Measurements from ENCODE around the gene AKT3.

Gene AKT3

DNA sequence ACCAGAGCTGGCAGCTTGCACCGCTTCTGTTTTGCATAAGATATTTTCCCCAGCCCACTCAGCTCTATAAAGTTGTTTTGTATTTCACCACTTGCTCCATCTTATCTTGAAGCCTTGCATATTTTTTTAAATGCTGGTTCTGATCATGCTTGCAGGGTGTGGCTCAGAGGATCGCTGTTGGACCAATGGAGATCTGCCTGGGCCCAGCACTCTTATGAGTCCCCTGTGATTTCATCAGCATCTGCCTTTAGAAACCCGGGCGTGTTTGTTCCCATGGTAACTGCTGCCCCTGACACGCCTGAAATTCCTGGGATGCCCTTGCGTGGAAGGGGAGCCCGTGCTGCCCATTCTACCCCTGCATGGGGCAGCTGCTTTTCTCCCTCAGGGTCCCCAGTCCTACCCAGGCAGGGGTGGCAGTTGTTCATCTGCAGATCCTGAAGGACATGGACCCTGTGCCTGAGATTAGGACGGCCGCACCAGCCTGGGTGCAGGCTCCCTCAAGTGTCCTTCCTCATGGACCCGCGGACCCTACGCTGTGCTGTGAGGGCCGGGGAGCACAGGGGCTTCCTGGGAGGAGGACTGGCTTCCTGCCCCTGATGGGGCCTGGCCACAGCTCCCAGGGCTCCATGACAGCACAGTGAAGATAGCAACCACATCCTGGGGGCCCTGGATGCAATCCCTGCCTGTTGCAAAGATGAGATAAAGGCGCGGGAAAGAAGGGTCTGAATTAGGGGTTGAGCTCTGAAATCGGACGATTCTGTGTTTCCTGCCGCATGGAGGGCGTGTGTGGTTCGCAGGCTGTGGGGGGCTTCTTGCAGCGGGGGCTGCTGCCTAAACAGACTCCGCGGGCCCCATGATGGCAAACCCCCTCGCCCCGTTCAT is 367.7 kb downstream of the AKT3 start:
- DNase-seq: no peak

DNA sequence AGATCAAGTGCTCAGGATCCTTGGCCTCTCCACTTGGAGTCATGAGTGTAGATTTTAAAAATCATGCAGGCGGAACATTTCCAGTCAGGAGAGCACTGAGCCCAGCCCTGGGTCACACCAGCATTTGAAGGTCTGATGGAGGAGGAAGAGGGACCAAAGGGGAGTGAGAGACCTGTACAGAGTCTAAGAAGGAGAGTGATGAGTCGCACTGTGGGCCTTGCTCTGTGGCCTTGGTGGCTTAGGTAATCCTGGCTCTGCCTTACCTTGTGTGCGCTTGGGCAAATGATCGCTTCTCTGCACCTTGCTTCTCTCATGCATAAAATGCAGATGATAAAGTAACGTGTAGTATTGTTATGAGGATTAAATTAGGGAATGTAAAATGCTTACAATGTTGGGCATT is 368.9 kb downstream of the AKT3 start:
- DNase-seq: no peak

DNA sequence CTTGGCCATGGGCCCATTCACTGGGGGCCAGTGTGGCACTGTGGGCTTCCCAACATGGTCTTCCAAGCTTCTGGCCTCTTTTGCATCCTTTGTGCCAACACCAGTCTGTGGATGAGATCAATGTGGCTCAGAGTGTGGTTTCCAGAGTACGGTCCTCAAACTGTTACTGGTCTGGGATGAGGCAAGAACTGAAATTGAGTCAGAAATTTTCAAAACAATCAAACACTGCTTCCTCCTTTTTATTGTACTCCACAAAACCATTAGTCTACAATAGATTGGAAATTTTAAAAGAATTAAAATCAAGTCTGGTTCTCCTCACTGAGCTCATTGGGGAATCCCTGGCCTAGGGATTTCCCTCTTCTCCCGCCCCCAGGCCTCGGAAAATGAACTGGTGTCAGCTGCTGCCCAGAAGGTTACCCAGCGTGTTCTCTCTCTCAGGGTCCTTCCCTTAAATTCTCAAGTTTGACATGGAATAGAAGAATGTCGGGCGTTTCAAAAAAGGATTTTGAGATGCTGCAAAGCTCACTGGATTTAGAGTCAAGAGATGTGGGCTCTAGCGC is 372.2 kb downstream of the AKT3 start:
- no peak for DNase-seq

DNA sequence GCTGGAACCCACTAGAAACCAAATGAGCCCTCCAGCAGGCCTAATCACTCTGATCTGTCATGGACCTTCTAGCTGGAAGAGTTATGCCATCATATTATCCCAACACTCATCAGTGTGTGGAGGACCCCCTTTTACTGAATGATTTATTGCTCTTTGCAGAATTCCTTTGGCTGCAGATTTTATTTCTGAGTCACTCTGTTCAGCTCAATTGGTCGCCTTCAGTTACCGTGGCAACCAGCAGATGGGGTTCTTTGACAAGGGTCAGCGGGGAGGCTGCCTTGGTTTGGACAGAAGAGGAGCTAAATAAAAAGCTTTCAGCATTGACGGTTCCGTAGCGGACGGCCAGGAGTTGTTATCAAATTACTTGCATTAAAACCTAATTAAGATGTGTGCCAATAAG is 374.1 kb downstream of the AKT3 start:
- peak; percentile 37 for DNase-seq

DNA sequence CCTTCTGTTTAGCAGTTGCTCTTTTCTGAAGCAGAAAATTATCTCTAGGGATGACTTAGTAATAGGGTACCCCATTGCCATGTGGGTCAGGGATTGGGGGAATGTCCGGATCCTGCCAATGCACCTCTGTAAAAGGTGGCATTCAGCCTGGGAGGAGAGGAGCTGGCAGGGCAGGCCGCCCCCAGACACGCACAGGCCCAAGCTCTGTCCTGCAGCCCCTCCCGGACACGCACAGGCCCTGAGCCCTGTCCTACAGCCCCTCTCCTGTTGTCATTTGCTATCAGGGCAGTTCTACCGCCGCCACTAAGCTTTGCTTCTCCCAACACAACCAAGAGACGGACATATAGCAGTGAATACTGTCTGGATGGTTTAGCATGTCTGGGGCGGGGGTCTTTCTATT is 375.1 kb downstream of the AKT3 start:
- no peak for DNase-seq

DNA sequence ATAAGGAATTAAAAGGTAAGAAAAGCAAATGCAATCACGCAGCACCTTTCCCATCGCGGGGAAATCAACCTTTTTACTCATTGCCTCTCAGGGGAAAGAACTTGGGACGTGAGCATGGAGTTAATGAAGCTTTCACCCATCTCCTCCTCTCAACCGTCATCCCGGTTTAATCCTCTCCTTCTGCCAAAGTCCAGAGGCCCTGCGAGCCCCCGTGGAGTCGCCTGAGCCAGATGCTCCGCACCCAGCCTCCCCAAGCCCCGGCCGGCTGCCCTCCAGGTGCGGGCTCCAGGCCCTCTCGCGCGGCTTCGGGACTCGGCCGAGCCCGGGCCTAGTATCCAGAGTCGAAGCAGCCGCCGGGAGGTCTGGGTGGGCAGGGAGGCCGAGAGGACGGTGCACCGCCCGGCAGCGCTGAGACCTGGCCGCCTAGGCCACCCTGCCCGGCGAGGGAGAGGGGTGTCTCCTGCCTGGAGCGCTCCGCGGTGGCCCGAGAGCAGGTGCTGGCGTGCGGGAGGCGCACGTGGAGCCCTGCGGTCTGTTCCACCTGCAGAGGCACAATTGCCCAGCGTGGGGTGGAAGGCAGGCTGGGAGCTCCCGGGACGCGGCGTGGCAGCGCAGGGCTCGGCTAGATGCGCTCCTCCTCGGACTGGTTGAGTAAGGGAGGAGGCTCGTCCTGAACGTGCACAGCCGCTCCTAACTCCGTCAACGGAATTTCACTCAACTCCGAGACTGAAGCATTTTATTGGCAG is 375.7 kb downstream of the AKT3 start:
- no peak for DNase-seq

DNA sequence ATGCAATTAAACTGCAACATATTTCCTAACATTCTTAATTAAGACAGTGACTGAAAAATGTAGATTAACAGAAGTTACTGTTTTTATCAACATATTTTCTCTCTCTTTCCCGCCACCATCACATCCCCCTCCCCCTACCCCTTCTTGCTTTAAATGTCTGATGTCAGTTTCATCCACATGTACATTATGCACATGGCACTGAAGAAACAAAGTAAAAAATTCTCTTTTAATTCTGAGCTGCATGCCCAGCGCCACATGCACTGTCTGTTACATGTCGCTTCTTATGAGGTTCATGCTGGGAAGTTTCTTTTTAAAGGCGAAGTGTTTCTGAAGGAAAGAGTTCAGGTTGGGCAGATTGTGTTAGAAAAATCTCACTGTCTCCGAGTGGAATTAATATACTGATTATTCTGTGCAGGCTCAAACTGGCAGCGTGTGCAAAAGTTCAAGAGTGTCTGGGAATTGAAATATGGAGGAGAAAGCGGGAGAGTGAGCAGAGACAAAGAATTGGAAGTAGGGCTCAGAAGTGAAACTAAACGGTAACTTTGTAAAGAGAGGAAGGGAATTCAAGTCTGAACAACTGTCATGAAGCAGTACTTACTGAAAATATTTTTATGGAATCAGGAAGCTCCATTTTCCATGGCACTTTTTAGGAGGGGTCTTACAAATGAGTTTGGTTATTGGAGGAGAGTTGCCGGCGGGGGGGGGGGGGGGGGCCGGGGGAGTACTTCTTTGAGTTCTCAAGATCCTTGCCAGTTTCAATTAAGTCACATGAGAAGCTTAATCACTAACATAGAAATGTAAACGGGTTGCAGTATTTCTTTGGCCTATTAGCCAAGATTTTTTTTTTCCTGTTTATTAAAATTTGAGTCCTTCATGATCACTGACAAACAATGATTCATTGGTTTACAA is 376.6 kb downstream of the AKT3 start:
- DNase-seq: peak; percentile 24

DNA sequence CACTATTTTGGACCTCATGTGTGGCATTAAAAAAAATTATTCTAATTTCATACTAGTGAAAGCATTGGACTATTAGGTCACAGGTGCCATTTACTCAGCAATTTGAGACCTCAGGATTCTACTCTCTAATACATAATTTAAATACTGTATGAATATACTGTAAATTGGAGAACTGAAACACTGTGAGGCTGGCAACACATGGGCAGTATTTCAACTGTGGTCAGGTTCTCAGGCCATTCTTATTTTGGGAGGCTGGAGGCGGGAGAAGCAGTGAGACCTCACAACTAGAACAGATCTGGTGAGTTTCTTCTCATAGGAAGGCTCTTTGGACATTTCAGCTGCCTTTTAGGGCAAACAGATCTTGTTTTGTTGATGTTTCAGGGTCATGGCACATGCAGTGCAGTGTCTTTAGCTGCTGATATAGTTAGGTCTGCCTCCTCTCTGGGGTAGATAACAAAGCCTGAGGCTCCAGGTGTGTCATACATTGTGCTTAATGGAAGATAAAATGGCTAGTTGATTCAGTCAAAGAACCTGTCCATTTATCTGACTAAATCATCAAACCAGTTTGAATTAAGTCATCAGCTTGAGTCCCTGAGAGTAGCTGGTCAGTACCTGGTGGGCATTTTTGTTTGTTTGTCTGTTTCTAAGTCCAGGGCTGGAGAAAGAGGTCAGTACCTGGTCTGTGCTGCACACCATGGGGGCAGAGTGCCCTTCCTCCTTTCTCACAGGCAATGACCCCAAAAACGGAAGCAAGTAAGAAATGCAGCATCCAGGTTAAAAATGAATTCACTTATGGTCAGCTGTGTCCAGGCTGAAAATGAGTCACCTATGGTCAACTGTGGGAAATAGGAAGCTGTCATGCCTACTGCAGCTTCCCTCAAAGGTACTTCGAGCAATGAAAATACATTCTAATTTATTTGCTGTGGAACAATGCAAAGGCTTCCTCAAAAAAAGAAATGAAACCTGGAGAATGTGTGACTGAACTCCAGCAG is 378.0 kb downstream of the AKT3 start:
- peak; percentile 33 for DNase-seq

DNA sequence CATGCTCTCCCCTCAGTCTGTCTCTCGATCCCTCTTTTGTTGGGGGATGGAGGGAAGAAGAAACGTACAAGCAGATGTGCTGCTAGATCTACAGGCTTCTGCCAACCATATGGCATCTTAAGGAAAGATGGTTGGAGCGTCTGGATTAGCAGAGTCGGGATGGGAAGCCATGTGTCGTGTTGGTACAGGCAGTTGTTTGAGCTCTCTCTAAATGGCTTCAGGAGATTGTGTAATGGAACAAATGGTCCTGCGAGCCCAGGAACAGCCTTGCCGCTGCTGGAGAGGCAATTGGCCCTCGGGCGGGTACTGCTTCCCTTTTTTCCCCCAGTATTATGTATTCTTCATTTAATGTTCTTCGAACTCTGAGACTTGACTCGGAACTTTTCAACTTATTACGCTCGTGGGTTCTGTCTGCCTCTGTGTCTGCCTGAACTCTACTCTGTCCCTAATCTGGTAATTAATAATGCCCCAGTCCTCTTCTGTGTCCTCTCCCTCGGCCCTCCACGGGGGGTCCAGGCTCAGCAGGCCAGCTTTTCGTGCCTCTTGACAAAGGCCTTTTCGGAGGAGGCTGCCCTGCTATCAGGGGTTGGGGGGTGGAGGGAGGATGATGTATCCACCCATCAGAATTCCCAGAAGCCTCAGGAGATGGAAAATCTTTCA is 378.9 kb downstream of the AKT3 start:
- DNase-seq: no peak

DNA sequence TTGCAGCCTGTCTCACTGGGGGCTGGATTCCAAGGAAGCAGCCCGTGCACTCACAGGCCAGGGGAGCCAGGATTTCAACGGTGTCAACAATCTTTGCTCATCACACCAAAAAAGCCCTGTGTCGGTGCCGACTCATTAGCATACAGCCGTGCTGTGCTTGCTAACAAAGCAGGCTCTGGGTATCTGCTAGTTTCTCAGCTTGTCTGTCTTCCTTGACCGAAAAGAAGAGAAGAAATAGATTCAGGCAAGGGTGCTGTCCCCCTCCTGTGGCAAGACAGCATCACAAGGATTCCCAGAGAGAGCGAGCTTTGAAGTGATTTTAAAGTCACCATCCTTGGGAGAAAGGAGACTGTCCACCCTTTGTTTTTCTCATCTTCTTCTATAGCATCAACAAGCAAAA is 379.5 kb downstream of the AKT3 start:
- DNase-seq: peak; percentile 11

DNA sequence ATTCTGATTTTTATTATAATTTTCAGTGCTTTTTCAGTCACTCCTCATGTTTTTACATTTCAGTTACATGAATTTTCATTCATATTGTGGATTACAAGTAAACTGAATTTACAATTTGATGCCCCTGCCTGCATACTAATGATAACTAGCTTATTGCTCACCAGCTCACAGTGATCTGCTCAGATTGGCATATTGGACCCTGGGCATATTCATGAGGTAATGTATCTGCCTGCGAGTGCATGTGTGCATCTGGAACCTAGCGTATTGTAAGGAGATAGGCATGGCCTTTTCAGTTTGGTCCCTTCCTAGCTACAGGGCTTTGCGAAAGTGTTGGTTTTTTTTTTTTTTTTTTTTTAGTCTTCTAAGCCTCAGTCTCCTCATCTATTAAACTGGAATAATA is 380.5 kb downstream of the AKT3 start:
- no peak for DNase-seq

DNA sequence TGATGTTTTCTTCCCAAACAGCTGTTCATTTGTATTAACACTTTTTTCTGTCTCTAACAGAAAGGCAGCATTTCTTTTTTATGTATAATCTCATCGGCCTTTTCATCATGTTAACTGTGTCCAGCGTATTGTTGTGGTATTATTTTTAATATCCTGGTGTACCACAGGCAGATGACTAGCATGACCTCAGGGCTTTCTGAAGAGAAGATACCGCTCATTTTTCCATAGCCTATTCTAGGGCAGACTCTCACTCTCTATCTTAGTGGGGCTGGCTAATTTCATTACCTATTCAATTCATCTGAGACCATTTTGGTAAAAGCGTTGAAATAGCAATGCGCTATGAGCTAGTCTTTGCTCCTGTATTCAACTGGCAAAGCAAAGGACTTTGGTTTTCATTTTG is 384.3 kb downstream of the AKT3 start:
- no peak for DNase-seq

DNA sequence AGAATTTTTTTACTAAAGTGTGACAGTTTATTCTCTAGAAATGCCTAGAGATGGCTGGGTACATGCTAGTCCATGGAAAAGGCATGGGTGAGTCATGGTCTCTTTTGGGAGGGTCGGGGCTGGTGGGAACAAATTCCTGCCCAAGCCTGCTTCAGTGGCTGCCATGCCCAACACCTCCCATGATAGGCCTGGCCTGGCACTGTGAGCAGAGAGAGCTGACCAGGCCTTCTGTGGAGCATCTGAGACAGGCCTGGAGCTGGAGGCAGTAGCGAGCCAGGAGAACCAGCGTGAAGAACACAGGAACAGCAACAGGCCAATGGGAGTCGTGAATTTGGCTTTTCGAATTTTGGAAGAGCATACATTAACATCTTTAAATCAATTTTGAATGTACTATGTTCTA is 385.0 kb downstream of the AKT3 start:
- DNase-seq: no peak

DNA sequence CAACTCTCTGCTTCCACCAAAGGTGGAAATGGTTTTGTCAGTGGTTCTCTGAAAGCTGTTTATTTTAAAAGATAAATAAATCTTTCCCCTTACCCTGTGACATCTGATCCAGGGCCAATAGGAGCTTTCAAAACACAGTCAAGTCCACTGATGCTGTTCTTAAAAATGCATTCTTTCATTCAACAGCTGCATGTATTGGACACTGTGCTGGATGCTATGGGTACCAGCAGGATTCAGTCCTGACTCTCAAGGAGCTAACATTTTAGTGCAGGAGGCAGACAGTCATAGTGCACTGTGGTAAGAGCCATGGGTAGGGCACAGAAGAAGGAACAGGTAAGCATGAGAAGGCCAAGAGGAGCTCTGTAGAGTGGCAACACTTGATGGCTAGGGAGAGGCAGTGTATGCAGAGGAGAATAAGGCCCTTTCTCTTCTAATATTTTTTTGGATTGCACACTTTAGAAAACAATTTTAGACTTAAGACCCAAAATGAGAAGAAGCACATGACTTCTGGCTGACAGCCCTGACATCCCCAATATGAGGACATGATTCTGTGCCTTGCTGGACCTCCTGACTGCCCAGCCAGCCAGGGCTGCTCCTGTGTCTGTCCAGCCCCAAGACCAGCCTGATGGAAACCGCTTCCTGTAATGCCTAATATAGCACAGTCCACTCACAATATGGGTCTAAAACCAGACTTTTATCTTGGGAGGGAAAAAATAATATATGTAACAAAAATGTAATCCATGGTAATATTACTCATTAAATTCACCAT is 386.9 kb downstream of the AKT3 start:
- no peak for DNase-seq

DNA sequence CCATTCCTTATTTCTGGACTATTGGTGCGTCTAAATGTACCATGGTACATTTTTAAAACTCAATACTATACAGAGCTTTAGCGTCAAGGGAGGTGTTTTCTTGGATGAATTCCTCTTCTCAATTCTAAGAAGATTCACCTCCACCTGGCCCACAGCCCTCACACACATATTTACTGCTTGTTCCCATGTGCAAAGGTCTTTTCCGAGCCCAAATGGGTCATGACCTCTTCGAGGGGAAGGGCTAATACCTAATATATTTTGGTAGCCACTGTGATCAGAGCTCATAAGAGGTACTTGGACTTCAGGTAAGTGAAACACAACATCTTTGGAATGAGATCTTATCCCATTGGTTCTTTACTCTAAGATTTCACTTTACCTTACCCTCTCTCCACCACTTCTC is 388.3 kb downstream of the AKT3 start:
- DNase-seq: no peak

DNA sequence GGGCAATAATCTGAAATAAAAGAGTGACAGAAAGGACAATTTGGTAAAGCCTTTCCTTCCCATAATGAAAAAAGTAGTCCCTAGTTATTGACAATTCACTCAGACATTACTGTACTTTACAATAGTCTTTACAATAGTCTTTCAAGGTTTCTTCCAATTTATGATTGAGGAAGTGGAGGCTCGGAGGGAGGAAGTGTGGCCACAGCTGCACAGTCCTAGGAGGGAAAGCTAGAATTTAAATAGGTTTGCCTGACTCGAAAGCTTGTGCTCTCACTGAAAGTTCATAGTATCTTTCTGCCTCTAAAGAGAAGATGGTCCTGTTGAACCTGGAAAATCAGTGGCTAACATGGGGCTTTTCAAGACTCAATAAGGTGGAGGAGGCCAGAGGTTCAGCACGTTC is 391.0 kb downstream of the AKT3 start:
- DNase-seq: no peak

DNA sequence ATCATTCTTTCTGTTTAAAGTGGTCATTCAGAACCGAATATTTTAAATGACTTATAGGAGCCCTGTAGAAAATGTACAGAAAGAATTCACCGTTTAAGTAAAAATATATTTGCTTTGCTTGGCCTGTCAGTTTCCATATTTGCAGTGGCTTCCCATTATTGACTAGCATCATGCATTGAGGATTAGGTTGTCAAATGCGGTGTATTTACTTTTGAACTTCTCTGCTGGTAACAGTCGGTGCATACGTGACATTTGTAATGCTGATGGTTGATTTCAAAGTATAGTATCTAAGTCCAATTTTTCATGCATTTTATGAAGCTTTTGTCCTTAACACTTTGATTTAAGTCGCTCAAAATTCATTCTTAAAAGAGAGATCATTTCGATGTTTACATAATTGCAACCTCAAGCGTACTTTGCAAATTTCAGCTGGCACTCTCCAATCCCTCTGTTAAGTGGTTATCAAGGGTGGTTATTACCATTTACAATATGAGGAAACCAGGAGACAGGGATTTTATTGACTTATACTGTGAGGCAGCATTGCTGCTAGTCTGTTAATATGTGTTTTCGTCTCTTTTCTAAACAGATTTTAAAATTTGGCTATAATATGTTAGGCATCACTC is 392.6 kb downstream of the AKT3 start:
- peak; percentile 64 for DNase-seq

DNA sequence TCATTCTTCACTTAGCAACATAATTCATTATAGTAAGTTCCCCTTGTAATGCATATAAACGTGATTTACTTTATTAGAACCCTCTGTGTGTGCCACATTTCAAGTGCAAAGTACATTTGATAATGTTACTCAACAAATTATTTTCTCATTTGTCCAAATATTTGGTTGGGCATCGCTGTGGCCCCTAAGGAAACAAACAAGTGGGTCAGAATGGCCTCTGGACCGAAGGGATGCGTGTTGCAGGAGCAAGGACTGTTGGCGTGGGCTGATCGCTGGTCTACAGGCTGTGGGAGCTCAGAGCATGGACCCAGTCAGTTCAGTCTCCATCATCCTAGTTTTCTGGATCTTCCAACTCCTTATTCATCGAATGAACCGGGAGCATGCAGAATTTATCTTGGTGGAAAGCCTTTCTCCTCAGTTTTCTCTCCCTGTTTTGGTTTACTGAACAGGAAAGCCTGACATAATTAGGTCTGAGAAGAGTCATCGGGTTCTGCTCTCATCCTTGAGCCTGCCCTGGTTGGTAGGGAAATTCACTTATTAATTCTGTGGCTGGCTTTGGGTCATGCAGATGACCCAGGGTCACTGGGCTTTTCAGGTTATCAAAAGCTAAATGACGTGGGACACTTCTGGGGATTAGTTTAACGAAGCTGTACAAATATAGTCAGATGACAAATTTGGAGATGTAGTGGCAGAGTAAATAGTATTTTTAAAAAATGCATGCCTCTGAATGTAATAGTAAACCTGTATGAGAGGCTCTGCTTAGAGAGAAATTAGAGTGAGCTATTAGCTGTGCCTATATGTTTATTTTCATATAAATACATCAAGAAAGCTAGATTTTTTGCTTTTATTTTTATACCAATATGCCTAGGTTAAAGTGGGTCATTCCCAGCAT is 394.0 kb downstream of the AKT3 start:
- DNase-seq: peak; percentile 94
